ENCODE data around the gene CHD1.

The CHD1 gene

DNA sequence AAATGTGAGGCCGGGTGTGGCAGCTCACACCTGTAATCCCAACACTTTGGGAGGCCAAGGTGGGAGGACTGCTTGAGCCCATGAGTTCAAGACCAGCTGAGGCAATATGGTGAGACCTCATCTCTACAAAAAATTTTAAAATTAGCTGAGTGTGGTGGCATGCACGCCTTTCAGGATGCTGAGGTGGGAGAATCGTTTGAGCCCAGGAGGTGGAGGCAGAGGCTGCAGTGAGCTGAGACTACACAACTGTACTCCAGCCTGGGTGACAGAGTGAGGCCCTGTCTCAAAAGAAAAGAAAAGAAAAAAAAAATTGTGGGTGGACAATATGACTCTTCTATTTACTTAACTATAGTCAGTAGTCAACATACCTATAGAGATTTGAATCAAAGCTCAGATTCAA is 4.8 kb downstream of the CHD1 start:
- TF ChIP-seq Cebpa-rat (IDR thresholded peaks at IDR 0.05), result no peak
- Histone ChIP-seq H3K4me3 (no peak overlapping the region), H3K4me1 (peaks cover 73% of the 10 kb centered on the region), H3K27ac (peak overlapping the region; percentile 92), H3K27me3 (no peaks in the 10 kb centered on the region), H3K9me3 (no peaks in the 10 kb centered on the region), H4K20me1 (peaks cover 86% of the 10 kb centered on the region), H3K4me2 (peak overlapping the region; percentile 78), H3K36me3 (peaks cover 53% of the 10 kb centered on the region), H3K9ac (peak overlapping the region; percentile 79; the same call in 1 of the 2 replicates)

DNA sequence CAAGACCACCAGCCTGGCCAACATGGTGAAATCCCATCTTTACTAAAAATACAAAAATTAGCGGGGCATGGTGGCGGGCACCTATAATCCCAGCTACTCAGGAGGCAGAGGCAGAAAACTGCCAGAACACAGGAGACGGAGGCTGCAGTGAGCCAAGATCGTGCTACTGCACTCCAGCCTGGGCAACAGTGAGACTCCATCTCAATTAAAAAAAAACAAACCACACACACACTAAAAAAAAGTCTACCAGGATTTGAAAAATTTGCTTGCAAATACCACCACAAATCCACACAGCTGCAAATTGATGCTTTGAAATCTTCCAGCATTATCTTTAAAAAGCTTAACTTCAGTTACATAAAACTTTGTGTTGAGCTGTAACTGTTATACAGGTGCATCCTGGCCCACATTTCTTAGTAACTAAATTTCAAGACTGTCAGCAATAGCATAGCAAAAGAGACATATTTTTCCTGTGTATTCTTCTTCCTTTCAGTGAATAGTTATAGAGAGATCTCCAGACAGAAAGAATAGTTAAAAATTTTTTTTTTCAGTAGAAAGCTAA is 6.8 kb downstream of the CHD1 start:
- Histone ChIP-seq H3K27ac (peak overlapping the region; percentile 92), H3K36me3 (peaks cover 71% of the 10 kb centered on the region), H3K4me1 (peaks cover 88% of the 10 kb centered on the region), H4K20me1 (peaks cover 97% of the 10 kb centered on the region), H3K9me3 (no peaks in the 10 kb centered on the region), H3K4me2 (peak overlapping the region; percentile 78), H3K27me3 (no peaks in the 10 kb centered on the region), H3K9ac (peak overlapping the region; percentile 79), H3K4me3 (peak overlapping the region; percentile 57)
- TF ChIP-seq Cebpa-rat (IDR thresholded peaks at IDR 0.05), result no peak

DNA sequence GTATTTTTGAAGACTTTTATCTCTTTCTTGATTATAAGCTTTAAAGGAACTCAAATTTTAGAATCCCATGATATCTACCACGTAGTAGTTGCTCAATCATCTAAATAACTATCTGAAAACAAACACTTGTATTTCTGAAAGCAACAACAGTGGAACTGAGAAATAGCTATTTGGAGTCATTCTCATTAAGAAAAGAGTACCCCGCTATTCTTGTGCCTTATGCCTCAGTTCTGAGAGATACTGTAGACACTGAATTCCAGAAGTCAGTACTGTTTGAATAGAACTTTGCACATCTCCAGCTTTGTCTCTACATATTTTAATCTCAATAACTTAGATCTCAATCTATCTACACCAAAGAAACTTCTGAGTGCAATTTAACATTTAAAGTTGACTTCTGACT is 11.4 kb downstream of the CHD1 start:
- Histone ChIP-seq H3K4me1 (peaks cover 65% of the 10 kb centered on the region), H3K27me3 (no peaks in the 10 kb centered on the region), H3K4me2 (peak overlapping the region; percentile 22; the same call in 1 of the 2 replicates), H4K20me1 (peaks cover 100% of the 10 kb centered on the region), H3K36me3 (peaks cover 76% of the 10 kb centered on the region), H3K9me3 (no peaks in the 10 kb centered on the region), H3K27ac (no peak overlapping the region), H3K4me3 (no peak overlapping the region), H3K9ac (no peak overlapping the region)
- TF ChIP-seq Cebpa-rat (IDR thresholded peaks at IDR 0.05), result no peak

DNA sequence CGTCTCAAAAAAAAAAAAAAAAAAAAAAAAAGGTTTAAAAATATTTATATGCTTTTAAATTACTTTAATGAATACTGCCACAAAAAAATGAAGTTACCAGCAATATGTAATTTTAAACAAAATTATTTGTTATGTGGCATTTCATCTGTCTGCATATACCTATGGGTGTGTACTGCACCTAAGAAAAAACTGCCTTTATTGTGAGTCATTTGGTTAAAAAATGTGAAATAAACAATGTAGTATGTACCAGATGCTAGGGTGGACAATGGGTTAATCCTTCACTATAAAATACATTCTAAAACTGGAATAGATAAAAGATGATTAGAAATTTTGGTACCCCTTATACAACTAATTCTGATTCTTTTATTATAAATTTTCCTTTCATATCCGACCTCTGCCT is 12.3 kb downstream of the CHD1 start:
- H3K4me2 ChIP-seq, result no peak overlapping the region
- no peaks in the 10 kb centered on the region for H3K9me3 ChIP-seq
- H3K9ac ChIP-seq, result no peak overlapping the region
- no peak overlapping the region for H3K27ac ChIP-seq
- TF ChIP-seq Cebpa-rat (IDR thresholded peaks at IDR 0.05), result no peak
- H3K4me3 ChIP-seq, result no peak overlapping the region
- peaks cover 82% of the 10 kb centered on the region for H3K36me3 ChIP-seq
- peaks cover 62% of the 10 kb centered on the region for H3K4me1 ChIP-seq
- H3K27me3 ChIP-seq, result no peaks in the 10 kb centered on the region
- peaks cover 100% of the 10 kb centered on the region for H4K20me1 ChIP-seq

DNA sequence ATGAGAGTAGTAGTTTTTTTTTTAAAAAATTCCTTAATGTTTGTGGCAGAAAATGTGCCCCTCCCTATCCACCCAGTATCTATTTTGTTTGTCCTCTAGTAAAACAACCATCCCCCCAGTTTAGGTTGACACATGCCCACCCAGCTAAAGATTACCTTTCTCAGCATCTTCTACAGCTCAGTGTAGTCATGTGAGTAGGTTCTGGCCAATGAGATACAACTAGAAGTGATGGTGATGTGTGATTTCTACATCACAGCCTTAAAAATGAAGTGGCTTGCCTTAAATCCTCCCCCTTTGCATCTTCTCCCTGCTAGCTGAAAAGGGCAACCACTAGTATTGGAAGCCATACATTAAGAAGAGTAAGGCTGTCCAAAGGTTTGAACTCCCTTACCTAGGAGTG is 14.9 kb downstream of the CHD1 start:
- peaks cover 100% of the 10 kb centered on the region for H4K20me1 ChIP-seq
- H3K27ac ChIP-seq, result no peak overlapping the region
- peaks cover 61% of the 10 kb centered on the region for H3K36me3 ChIP-seq
- no peaks in the 10 kb centered on the region for H3K27me3 ChIP-seq
- peaks cover 42% of the 10 kb centered on the region for H3K4me1 ChIP-seq
- no peak overlapping the region for H3K4me3 ChIP-seq
- TF ChIP-seq Cebpa-rat (IDR thresholded peaks at IDR 0.05), result no peak
- H3K9me3 ChIP-seq, result no peaks in the 10 kb centered on the region
- no peak overlapping the region for H3K9ac ChIP-seq
- H3K4me2 ChIP-seq, result no peak overlapping the region

DNA sequence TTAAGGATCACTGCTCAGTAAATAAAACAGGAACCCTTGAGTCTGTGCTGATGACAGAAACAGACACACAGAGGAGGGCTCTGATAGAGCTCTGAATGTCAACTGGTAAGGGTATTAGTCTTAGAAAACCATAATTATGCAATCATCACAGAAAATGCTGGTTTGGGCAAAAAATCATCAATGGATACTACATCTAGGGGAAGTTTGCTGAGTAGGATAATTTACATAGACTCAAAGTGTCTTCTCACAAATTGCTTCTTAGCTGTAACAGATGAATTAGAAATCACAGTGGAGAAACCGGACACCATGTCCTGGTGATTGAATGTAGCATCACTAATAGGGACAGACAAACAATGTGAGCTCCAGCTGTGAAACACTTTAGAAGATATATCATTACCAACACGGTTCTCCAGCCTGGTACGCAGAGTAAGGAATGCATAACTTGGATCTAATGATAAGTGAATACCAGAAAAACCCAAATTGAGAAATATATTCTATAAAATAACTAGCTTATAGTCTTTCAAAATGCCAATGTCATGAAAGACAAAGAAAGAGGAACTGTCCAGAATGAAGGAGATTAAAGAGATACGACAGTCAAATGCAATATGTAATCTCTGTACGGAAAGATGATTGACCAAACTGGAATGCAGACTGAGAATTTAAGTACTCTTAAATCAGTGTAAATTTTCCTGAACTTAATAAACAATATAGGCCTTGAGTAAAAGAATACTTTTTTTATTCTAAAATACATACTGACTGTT is 17.3 kb downstream of the CHD1 start:
- no peak overlapping the region for H3K9ac ChIP-seq
- H3K9me3 ChIP-seq, result no peaks in the 10 kb centered on the region
- no peak overlapping the region for H3K4me3 ChIP-seq
- peaks cover 100% of the 10 kb centered on the region for H4K20me1 ChIP-seq
- H3K27ac ChIP-seq, result no peak overlapping the region
- peaks cover 32% of the 10 kb centered on the region; the same call in 1 of the 2 replicates for H3K4me1 ChIP-seq
- no peaks in the 10 kb centered on the region for H3K27me3 ChIP-seq
- peaks cover 47% of the 10 kb centered on the region for H3K36me3 ChIP-seq
- no peak for TF ChIP-seq Cebpa-rat (IDR thresholded peaks at IDR 0.05)
- peak overlapping the region; percentile 22; the same call in 1 of the 2 replicates for H3K4me2 ChIP-seq

DNA sequence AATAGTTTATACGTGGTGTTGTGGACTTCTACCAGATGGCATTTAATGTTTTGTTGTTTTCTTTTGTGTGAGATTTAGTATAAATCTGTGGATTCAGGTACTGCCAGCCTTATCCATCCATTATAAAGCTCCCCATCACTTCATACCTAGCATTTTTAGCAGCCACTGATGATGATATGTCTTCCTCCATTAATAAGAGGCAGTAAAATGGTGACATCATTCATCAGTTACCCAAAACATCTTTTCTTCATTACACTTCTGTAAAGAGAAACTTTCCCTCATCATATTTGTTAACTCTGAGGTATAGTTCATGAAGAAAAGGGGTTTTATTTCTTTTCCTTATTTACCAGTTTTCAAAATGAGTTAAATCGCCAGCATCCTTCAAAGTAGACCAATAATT is 19.4 kb downstream of the CHD1 start:
- H3K4me1 ChIP-seq, result peaks cover 23% of the 10 kb centered on the region; the same call in 1 of the 2 replicates
- peaks cover 100% of the 10 kb centered on the region for H4K20me1 ChIP-seq
- no peak overlapping the region for H3K4me2 ChIP-seq
- no peak overlapping the region for H3K4me3 ChIP-seq
- no peak overlapping the region for H3K27ac ChIP-seq
- no peaks in the 10 kb centered on the region for H3K9me3 ChIP-seq
- no peak for TF ChIP-seq Cebpa-rat (IDR thresholded peaks at IDR 0.05)
- no peak overlapping the region for H3K9ac ChIP-seq
- peaks cover 39% of the 10 kb centered on the region for H3K36me3 ChIP-seq
- H3K27me3 ChIP-seq, result no peaks in the 10 kb centered on the region

DNA sequence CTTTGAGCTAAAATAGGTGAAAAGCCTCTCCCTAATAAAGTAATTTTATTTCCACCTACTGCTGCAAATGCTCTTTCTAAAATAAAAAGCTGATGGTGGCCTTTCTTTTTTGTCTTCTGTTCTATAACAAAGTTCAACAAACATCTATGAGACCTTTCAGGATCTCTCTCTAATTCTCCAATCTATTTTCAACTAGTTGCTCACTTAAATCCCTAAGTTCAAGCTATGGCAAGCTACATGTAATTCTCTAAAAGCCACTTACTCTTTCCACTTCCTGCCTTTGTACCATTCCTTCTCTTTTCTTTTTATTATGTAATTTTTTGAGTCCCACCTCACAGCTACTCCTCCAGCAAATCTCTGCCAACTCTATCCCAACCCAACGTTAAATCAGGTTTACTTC is 20.9 kb downstream of the CHD1 start:
- Histone ChIP-seq H3K36me3 (peaks cover 41% of the 10 kb centered on the region), H3K9ac (no peak overlapping the region), H4K20me1 (peaks cover 100% of the 10 kb centered on the region), H3K4me1 (peaks cover 17% of the 10 kb centered on the region; the same call in 1 of the 2 replicates), H3K9me3 (no peaks in the 10 kb centered on the region), H3K27ac (no peak overlapping the region), H3K4me2 (no peak overlapping the region), H3K27me3 (no peaks in the 10 kb centered on the region), H3K4me3 (no peak overlapping the region)
- TF ChIP-seq Cebpa-rat (IDR thresholded peaks at IDR 0.05), result no peak

DNA sequence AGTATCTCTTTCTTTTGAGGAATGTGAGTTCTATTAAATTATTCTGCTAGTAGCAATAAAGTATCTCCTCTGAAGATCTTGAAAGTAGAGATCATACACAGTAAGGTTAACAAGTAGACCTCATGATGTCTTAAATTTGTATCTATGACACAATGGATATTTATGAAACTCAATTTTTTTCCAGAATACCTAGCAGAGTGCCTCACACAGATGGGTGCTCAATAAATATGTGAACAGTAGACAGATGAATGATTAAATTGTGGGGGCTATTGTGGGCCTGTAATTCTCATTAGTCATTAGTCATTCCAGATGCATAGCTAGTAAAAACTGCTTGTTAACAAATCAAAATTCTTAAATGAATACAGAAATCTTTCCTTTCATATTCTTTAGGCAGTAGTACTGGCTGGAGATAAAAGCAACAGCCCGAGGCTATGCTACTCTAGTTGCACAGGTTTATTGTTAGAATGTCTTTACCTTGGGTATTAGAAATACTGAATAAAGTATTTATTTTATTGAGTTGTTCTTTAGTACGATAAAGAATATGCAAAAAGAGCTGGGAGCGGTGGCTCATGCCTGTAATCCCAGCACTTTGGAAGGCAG is 22.0 kb downstream of the CHD1 start:
- Histone ChIP-seq H3K36me3 (peaks cover 43% of the 10 kb centered on the region), H3K4me1 (peaks cover 11% of the 10 kb centered on the region; the same call in 1 of the 2 replicates), H3K27ac (no peak overlapping the region), H4K20me1 (peaks cover 97% of the 10 kb centered on the region), H3K9ac (no peak overlapping the region), H3K4me2 (no peak overlapping the region), H3K27me3 (no peaks in the 10 kb centered on the region), H3K9me3 (no peaks in the 10 kb centered on the region), H3K4me3 (no peak overlapping the region)
- TF ChIP-seq Cebpa-rat (IDR thresholded peaks at IDR 0.05), result no peak

Data from BLaER1 (cell line).